ENCODE results near the gene FBXL3. TPM values are rescaled to one million over a fixed set of nuclear protein-coding genes. Genes with fewer than 3 reads are reported as not detected.

The FBXL3 gene
- total RNA-seq, 1 experiment from 2014 or later, result 32.2 TPM

DNA sequence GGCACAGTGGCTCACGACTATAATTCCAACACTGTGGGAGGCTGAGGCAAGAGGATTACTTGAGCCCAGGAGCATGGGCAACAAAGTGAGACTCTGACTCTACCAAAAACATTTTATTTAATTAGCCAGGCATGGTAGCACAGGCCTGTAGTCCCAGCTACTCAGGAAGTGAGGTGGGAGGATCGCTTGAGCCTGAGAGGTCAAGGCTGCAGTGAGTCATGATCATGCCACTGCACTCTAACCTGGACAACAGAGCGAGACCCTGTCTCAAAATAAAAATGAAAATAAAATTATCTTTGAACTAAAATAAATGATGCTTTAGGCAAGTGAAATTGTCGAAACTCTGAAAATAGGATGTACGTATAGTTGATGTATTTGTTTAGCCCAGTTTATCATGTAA is 43.3 kb downstream of the FBXL3 start:
- no peaks in the 10 kb centered on the region for H3K9me3 ChIP-seq (replicated peaks)
- no peaks in the 10 kb centered on the region for H3K36me3 ChIP-seq
- no peak for DNase-seq
- no peak overlapping the region for H3K27ac ChIP-seq
- H3K27me3 ChIP-seq, result peaks cover 3% of the 10 kb centered on the region; the same call in 1 of the 2 replicates
- H3K4me1 ChIP-seq, result no peaks in the 10 kb centered on the region
- H3K4me3 ChIP-seq, result no peak overlapping the region

DNA sequence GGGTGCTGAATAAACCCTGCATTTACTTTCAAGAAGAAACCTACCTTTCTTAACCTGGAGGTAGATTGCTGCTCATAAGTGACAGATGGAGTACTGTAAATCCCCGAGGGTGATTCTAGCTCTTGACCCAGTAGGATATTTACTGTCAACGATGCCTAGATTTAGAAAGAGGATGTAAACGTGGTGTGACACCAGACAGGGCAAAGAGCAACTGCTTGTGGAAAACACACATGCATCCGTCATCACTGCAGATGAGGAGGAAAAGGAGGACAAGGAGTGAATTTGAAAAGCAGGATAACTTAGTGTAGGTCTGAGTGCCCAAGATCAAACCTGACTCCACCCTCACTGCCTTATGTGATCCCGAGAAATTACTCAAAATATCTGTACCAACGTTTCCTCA is 44.9 kb downstream of the FBXL3 start:
- no peak for DNase-seq
- no peak overlapping the region for H3K4me3 ChIP-seq
- H3K27me3 ChIP-seq, result peaks cover 3% of the 10 kb centered on the region; the same call in 1 of the 2 replicates
- peaks cover 4% of the 10 kb centered on the region; the same call in 1 of the 2 replicates for H3K4me1 ChIP-seq
- no peak overlapping the region for H3K27ac ChIP-seq
- H3K36me3 ChIP-seq, result no peaks in the 10 kb centered on the region
- no peaks in the 10 kb centered on the region for H3K9me3 ChIP-seq (replicated peaks)

DNA sequence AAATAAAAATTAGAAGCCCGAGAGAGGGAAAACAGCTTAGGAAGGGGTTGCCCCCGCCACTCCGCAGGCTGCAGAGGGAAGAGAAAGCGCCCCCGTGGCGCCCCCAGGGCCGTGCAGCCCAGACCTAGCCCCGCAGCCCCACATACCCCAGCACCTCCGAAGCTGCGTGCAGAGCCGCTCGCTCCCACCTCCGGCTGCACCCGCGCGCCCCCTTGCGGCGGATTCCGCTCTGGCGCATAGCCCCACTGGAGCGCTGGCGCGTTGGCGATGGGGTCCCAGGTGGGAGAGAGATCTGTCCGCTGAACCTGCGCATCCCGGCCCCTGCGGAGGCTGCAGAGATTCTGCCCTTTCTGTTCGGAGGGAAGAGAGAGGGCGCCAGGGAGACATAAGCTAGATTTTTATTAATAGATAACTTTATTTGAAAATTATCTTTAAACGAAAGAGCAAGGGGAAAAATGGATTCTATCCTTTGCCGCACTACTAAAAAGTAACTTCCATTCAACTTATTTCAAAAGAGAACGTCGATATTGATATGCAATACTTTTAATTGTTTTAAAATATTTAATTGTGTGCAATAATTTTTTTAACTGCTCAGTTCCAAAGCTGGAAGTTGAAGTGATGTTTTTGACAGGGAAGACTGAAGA is 46.8 kb downstream of the FBXL3 start:
- Histone ChIP-seq H3K4me1 (peaks cover 19% of the 10 kb centered on the region), H3K4me3 (no peak overlapping the region), H3K36me3 (no peaks in the 10 kb centered on the region), H3K27me3 (peaks cover 3% of the 10 kb centered on the region; the same call in 1 of the 2 replicates), H3K27ac (no peak overlapping the region), H3K9me3 (replicated peaks) (no peaks in the 10 kb centered on the region)
- DNase-seq, result peak; percentile 46 to 55

DNA sequence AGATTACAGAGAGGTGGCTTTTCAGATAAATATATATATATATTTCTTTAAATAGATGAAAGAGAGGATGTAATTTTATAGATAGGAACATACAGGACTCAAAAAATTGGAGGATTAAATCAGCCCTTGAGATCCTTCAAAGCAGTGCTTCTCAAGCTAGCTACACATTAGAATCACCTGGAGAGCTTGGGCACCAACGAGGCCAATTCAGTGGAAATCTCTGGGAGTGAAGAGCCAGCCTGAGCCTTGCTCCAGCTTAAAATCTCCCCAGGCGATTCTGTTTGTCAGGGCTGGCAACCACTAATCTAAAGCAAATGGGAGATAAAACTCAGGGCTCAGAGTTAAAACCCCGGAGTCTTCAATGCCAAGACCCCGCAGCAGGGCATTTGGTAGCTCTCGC is 50.0 kb downstream of the FBXL3 start:
- Histone ChIP-seq H3K27me3 (peaks cover 3% of the 10 kb centered on the region; the same call in 1 of the 2 replicates), H3K4me1 (peaks cover 19% of the 10 kb centered on the region), H3K9me3 (replicated peaks) (no peaks in the 10 kb centered on the region), H3K36me3 (no peaks in the 10 kb centered on the region), H3K27ac (no peak overlapping the region), H3K4me3 (no peak overlapping the region)
- peak in 1 of 2 experiments; percentile 35 for DNase-seq

DNA sequence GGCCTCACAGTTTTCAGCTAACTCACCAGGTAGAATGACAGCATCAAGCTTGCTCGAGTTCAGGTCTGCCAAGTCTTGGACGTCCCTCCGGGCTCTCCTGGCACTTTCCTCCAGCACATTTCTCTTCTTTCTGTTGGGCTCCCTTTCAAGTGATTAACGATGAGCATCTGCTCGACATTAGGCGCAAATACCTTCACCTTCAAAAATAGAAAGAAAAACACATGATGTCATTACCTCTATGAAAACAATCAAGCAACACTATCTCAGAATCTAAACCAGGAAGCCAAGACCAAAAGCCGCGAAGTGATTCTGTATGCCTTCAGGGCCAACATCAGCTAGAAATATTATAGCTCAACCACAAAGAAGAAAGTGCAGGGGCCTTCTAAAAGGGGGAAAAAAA is 50.5 kb downstream of the FBXL3 start:
- H3K4me3 ChIP-seq, result peak overlapping the region; percentile 10; the same call in 1 of the 2 replicates
- H3K27me3 ChIP-seq, result peaks cover 3% of the 10 kb centered on the region; the same call in 1 of the 2 replicates
- DNase-seq, result peak; percentile 43 to 78
- peak overlapping the region; percentile 13; the same call in 1 of the 2 replicates for H3K27ac ChIP-seq
- H3K9me3 ChIP-seq (replicated peaks), result no peaks in the 10 kb centered on the region
- H3K36me3 ChIP-seq, result no peaks in the 10 kb centered on the region
- peaks cover 19% of the 10 kb centered on the region for H3K4me1 ChIP-seq

DNA sequence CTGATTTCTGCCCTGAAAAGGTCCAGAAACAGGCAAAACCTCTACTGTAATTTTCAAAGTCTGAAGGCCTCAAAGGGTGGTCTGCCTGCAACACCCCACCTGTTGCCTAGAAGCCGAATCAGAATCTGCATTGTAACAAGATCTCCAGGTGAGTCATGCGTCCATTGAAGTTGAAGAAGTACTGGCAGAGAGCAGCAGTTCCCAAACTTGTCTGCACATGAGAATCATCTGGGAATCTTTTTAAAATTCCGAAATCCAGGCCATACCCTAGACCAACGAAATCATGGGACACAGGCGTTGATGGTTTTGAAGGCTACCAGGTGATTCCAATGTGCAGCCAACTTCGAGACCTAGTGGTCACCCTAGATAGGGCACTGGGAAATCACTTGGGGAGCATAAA is 51.1 kb downstream of the FBXL3 start:
- Histone ChIP-seq H3K27me3 (peaks cover 3% of the 10 kb centered on the region; the same call in 1 of the 2 replicates), H3K9me3 (replicated peaks) (no peaks in the 10 kb centered on the region), H3K4me1 (peaks cover 19% of the 10 kb centered on the region), H3K27ac (no peak overlapping the region), H3K36me3 (no peaks in the 10 kb centered on the region), H3K4me3 (no peak overlapping the region)
- DNase-seq, result peak in 1 of 2 experiments; percentile 9

DNA sequence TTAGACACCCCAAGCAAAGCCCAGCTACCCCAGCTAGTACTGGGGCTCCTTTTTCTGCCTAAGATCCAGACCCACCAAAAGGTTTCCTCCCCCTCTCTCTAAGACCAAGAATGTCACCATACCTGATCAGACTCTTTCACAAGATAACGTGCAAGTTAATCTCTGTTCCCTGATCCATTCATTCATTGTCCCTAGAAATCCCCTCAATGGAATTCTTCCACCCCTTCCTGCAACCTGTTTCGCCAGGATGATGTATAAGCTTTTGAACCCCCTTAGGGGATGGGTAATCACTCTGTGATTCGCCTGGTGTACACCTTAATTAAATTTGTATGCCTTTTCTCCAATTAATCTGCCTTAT is 52.4 kb downstream of the FBXL3 start:
- H3K9me3 ChIP-seq (replicated peaks), result no peaks in the 10 kb centered on the region
- no peaks in the 10 kb centered on the region for H3K36me3 ChIP-seq
- no peak for DNase-seq
- H3K27ac ChIP-seq, result no peak overlapping the region
- H3K4me3 ChIP-seq, result no peak overlapping the region
- no peaks in the 10 kb centered on the region for H3K27me3 ChIP-seq
- H3K4me1 ChIP-seq, result peaks cover 23% of the 10 kb centered on the region

DNA sequence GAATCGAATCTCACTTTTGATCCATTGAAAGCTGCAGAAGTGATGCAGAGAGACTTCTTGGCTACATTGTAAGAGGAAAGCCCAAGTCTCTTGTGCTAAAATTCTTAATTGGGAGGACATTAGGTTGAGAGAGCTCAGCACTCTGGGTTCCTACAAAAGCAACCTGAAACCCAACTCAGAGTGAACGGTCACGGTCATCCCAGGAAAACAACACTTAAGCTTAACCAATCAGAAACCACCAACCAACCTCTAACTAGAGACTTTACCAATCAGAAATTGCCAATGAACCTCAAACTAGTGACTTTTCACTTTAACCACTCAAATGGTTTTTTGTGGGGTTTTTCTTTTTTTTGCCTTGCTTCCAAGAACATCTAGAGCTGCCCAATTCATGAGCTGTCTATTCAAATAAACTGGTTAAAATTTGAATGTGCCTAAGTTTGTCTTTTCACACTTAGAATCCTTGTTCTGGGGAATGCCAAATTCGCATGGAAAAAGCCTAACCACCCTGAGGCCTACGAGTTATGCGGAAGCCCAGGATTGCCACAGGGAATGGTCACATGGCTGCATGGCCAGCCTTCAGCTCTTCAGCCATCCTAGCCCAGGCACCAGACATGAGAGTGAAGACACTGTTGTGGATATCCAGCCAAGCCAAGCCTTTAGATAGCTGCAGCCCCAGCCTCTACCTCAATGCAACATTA is 52.9 kb downstream of the FBXL3 start:
- DNase-seq, result peak in 1 of 2 experiments; percentile 24
- Histone ChIP-seq H3K36me3 (no peaks in the 10 kb centered on the region), H3K27ac (no peak overlapping the region), H3K9me3 (replicated peaks) (no peaks in the 10 kb centered on the region), H3K27me3 (no peaks in the 10 kb centered on the region), H3K4me1 (peaks cover 24% of the 10 kb centered on the region), H3K4me3 (no peak overlapping the region)

DNA sequence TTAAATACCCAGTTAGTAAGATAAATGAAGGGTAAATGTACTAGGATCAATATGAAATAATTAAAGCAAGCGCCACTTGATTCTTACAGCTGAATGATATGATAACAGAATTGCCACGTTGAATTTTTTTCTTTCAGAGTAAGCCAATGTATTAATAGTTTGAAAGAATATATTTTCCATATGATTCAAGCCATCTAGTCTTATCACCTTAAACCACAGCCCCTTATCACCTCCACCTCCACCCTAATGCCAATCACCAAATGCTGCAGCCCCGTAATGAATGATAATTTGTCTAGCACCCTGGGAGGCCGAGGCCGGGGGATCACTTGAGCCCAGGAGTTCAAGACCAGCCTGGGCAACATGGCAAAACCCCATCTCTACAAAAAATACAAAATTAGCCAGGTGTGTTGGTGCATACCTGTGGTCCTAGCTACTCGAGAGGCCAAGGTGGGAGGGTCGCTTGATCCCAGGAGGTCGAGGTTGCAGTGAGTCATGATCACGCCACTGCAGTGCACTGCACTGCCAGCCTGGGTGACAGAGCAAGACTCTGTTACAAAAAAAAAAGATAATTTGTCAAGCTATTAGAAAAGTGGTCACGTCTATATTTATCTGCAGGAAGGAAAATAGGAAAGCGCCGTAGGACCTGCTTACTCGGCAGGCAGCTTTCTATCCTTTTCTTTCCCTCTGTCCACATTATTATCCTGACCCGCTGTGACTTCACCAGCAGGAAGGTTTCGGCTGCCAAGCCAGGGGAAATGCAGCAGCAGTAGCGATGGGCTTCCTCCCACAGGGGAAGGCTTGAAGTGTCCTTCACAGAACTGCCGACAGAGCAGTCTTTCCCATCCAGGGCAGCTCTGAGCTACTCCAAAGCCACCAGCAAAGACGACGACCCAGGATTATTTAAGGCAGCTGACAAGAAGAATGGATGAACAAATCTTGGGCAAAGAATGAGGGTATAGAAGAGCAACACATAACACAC is 54.8 kb downstream of the FBXL3 start:
- no peak overlapping the region for H3K27ac ChIP-seq
- no peaks in the 10 kb centered on the region for H3K36me3 ChIP-seq
- no peak for DNase-seq

DNA sequence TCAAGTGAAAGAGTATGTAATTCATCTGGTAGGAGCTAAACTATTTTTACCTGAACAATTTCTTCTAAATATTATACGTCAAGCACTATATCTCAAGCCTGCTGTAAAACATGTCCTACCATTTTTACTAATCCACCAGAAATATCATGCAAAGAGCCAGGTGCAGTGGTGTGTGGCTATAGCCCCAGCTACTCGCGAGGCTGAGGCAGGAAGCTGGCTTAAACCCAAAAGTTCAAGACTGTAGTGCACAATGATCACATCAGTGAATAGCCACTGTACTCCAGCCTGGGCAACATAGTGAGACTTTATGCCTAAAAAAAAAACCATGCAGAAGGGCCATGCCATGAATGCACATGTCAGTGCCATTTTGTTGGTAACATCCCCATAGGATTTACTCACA is 55.7 kb downstream of the FBXL3 start:
- Histone ChIP-seq H3K27ac (no peak overlapping the region), H3K36me3 (no peaks in the 10 kb centered on the region), H3K4me3 (no peak overlapping the region), H3K27me3 (no peaks in the 10 kb centered on the region), H3K4me1 (peaks cover 18% of the 10 kb centered on the region), H3K9me3 (replicated peaks) (no peaks in the 10 kb centered on the region)
- DNase-seq, result peak in 1 of 2 experiments; percentile 17

More for the DNA sequence above, 54.8 kb downstream of the FBXL3 start:
- no peak overlapping the region for H3K4me3 ChIP-seq
- H3K27me3 ChIP-seq, result no peaks in the 10 kb centered on the region
- peaks cover 27% of the 10 kb centered on the region for H3K4me1 ChIP-seq
- H3K9me3 ChIP-seq (replicated peaks), result no peaks in the 10 kb centered on the region

DNA sequence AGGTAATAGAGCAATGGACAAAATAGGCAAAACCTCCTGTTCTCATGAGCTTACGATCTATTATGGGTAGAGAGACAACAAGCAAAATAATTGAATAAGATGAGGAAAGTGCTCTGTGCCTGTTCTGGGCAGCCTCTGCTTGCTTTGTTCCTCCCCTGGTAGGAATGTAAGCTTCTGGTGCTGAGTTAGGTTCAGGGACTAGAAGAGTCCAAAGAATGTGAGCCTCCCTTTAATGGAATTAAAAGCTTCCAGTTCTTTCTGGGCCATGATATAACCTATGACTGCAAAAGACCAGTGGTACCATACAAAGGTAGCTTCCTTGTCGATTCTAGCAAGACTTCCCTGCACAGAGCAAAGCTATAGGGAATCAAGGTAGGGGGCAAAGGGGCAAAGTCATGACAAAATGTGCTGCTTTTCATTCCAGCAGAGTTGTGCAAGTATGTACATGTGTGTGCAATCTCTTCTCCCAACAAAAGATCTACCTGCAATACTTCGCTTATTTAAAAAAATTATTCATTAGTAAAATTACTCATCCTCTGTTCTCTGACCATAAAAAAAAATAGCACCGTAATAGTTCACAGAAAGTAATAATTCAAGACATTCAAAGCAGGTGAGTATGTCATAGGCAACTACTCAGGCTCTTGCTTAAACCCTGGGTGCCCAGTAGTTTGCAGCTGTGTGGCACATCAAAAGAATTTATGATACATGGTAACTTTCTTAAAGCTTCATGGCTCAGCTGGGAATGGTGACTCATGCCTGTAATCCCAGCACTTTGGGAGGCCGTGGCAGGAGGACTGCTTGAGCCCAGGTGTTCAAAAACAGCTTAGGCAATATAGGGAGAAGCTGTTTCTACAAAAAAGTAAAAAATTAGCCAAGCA is 57.2 kb downstream of the FBXL3 start:
- no peaks in the 10 kb centered on the region for H3K9me3 ChIP-seq (replicated peaks)
- peak in 1 of 2 experiments; percentile 24 for DNase-seq
- H3K4me1 ChIP-seq, result peaks cover 12% of the 10 kb centered on the region
- H3K27ac ChIP-seq, result no peak overlapping the region
- H3K4me3 ChIP-seq, result no peak overlapping the region
- no peaks in the 10 kb centered on the region for H3K36me3 ChIP-seq
- H3K27me3 ChIP-seq, result no peaks in the 10 kb centered on the region

DNA sequence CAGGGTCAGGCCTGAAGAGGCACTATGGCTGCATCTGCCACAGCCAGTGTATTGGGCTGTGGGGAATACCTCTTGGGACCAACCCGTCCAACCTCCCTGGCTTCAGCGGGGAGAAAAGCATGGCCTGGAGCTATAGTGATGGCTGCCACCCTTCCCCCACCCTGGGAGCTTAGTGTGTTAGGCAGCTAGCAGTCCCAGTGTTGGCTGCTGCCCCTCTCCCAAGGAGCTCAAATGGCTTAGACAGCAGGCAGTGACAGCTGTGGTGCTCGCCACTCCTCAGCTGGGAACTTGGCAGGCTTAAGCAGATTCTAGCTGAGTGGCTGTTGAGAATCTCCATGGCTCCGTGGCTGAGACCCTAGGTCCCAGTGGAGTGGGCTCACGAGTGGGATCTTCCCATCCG is 58.9 kb downstream of the FBXL3 start:
- DNase-seq, result peak; percentile 82 to 84
- no peak overlapping the region for H3K27ac ChIP-seq

DNA sequence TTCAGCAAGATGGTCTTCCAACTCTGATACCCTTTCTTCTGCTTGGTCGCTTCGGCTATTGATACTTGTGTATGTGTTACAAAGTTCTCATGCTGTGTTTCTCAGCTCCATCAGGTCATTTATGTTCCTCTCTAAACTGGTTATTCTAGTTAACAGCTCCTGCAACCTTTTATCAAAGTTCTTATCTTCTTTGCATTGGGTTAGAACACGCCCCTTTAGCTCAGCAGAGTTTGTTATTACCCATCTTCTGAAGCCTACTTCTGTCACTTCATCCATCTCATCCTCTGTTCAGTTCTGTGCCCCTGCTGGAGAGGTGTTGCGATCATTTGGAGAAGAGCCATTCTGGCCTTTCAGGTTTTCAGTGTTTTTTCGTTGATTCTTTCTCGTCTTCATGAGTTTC is 59.9 kb downstream of the FBXL3 start:
- Histone ChIP-seq H3K27me3 (no peaks in the 10 kb centered on the region), H3K36me3 (no peaks in the 10 kb centered on the region), H3K27ac (no peak overlapping the region), H3K9me3 (replicated peaks) (no peaks in the 10 kb centered on the region), H3K4me3 (no peak overlapping the region), H3K4me1 (peaks cover 12% of the 10 kb centered on the region)
- no peak for DNase-seq

More for the DNA sequence above, 58.9 kb downstream of the FBXL3 start:
- Histone ChIP-seq H3K4me3 (no peak overlapping the region), H3K36me3 (no peaks in the 10 kb centered on the region), H3K27me3 (no peaks in the 10 kb centered on the region), H3K4me1 (peaks cover 12% of the 10 kb centered on the region), H3K9me3 (replicated peaks) (no peaks in the 10 kb centered on the region)

Measured in SJCRH30 (cell line).